Kidney (tissue), 14 donors: ENCODE measurements around the gene DLG5. TPM values are rescaled to one million over a fixed set of nuclear protein-coding genes. Genes with fewer than 3 reads are reported as not detected.

Source experiments
- DNase-seq, 5 donors: peaks; one replicate each; pipeline ENCODE4 v3.0.0-alpha.2; 2013 to 2020
- FAIRE-seq: peaks from 2 replicates; lab custom pipeline; 2012; peaks lifted over from hg19 to GRCh38; lab: Jason Lieb, UNC
- H3K27ac ChIP-seq, 2 donors: one replicate each; pipeline ENCODE4 v1.7.0; 2013; ENCODE audit warnings: low read depth in 2 of 2, low read length in 2 of 2, inconsistent platforms in 1 of 2
- H3K27me3 ChIP-seq: one replicate; pipeline ENCODE4 v1.7.1; 2013; ENCODE audit warnings: low read length, inconsistent platforms; ENCODE audit not compliant: control insufficient read depth, insufficient read depth
- H3K36me3 ChIP-seq, 3 donors: one replicate each; pipeline versions ENCODE4 v1.7.0 to v1.7.1; 2013; ENCODE audit warnings: low read length in 3 of 3, control low read depth in 1 of 3, inconsistent platforms in 1 of 3; ENCODE audit not compliant: insufficient read depth in 3 of 3, control insufficient read depth in 2 of 3
- H3K4me1 ChIP-seq, 3 donors: one replicate each; pipeline versions ENCODE4 v1.7.0 to v1.7.1; 2013; ENCODE audit warnings: low read length in 3 of 3, inconsistent platforms in 1 of 3, low read depth in 1 of 3; ENCODE audit not compliant: control insufficient read depth in 2 of 3, insufficient read depth in 2 of 3
- H3K4me3 ChIP-seq, 3 donors: one replicate each; pipeline versions ENCODE4 v1.7.0 to v1.8.1; 2013; ENCODE audit warnings: low read length in 3 of 3, control low read depth in 1 of 3, inconsistent platforms in 1 of 3
- H3K9ac ChIP-seq, 3 donors: one replicate each; pipeline versions ENCODE4 v1.7.0 to v1.7.1; 2013; ENCODE audit warnings: low read length in 3 of 3, control low read depth in 1 of 3, inconsistent platforms in 1 of 3
- H3K9me3 ChIP-seq, 3 donors: one replicate each; pipeline versions ENCODE4 v1.7.0 to v1.7.1; 2013; ENCODE audit warnings: low read length in 3 of 3, control low read depth in 1 of 3, inconsistent platforms in 1 of 3; ENCODE audit not compliant: control insufficient read depth in 2 of 3, insufficient read depth in 1 of 3
- intact Hi-C: fragments of 100-400 bp; cut with DNase I; formaldehyde crosslinking; loops from one replicate; pipeline ENCODE4 v1.11.1; 2022
- polyA plus RNA-seq: library from polyadenylated mRNA; stranded (reverse); fragments of 350-450 nt; fragmentation: Illumina TruSeq; extraction: RNeasy Lipid Tissue Mini Kit (QIAGEN cat#74804); gene quantifications from one replicate; pipeline ENCODE4 v1.2.3, GENCODE V29; 2014; ENCODE audit warnings: low read depth, low replicate concordance; ENCODE audit not compliant: insufficient read depth
- total RNA-seq: library from RNA; stranded (reverse); fragmentation: NEBNext Ultra II Directional; extraction: Animal tissue kit (Norgen Biotek cat#: 25700); gene quantifications from one replicate; pipeline ENCODE4 v1.2.1, GENCODE V29; 2021
- TF ChIP-seq, protein P1 (sequence below): IDR thresholded peaks from 3 replicates; pipeline ENCODE4 v1.5.1; 2012; ENCODE audit warnings: mild to moderate bottlenecking, moderate library complexity, borderline replicate concordance; ENCODE audit not compliant: insufficient read depth; ENCODE audit errors: extremely low read depth
- donor health status: control.
- donor health status: control.
- donor health status: control.
- donor health status: control.
- donor health status: control.
- donor health status: DM: yes; HTN: yes; CAD: no.
- donor health status: Normal renal cell carcinoma (clear cell type).

The DLG5 gene
- total and polyA plus RNA-seq, 2 donors from 2014 or later: 5.4 to 30.0 TPM

DNA sequence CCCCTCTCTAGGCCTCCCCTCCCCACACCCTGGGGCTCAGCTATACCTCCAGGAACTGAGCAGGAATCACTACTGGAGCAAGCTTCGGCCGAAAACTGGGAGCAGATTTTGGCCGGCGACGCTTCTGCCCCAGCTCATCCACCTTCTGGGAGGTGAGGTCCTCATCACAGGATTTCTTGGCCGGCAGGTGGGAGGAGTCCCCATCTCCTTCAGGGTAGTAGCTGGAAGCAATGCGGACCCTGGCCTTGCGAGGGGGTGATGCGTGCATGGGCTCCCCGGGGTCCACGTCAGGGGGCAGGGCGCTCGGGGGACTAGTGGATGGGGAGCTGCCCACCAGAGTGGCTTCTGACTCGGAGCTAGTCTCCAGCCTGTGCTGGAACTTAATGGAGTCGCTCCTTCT lies 105.5 kb downstream of the DLG5 start:
- peak in 1 of 5 donors; percentile 65 for DNase-seq

DNA sequence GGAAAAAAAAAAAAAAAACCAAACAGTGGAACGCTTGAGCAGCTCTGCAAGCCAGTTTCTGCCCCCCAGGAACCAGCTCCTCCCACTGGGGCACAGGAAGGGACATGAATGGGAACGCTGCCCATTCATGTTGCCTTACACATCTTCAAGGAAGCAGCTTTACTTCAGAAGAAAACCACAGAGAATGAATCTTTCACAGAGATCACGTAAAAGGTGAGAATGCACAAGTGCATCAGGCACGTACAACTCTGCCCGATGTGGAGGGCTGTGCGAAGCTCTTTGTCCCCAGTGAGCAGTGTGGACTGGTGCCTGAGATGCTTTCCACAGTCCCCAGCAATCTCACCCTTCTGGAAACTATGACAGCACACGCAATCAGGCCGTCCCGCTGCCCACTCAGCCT lies 106.2 kb downstream of the DLG5 start:
- H3K9me3 ChIP-seq: no peaks in the 10 kb centered on the region
- no peak for FAIRE-seq
- H3K36me3 ChIP-seq: peaks cover 5 to 70% (median 36%) of the 10 kb centered on the region in 3 donors
- H3K27ac ChIP-seq: no peak overlapping the region
- H3K9ac ChIP-seq: no peak overlapping the region
- no peak overlapping the region for H3K4me3 ChIP-seq
- intact Hi-C loops: no loop called here
- H3K27me3 ChIP-seq: no peaks in the 10 kb centered on the region
- H3K4me1 ChIP-seq: no peaks in the 10 kb centered on the region
- DNase-seq: peak in 1 of 5 donors; percentile 40
- TF ChIP-seq, protein P1, sequence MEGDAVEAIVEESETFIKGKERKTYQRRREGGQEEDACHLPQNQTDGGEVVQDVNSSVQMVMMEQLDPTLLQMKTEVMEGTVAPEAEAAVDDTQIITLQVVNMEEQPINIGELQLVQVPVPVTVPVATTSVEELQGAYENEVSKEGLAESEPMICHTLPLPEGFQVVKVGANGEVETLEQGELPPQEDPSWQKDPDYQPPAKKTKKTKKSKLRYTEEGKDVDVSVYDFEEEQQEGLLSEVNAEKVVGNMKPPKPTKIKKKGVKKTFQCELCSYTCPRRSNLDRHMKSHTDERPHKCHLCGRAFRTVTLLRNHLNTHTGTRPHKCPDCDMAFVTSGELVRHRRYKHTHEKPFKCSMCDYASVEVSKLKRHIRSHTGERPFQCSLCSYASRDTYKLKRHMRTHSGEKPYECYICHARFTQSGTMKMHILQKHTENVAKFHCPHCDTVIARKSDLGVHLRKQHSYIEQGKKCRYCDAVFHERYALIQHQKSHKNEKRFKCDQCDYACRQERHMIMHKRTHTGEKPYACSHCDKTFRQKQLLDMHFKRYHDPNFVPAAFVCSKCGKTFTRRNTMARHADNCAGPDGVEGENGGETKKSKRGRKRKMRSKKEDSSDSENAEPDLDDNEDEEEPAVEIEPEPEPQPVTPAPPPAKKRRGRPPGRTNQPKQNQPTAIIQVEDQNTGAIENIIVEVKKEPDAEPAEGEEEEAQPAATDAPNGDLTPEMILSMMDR: no peak

More for the DNA sequence above, 105.5 kb downstream of the DLG5 start:
- TF ChIP-seq, protein P1: no peak
- no peaks in the 10 kb centered on the region for H3K4me1 ChIP-seq
- H3K36me3 ChIP-seq: peaks cover 5 to 65% (median 32%) of the 10 kb centered on the region in 3 donors
- no peaks in the 10 kb centered on the region for H3K27me3 ChIP-seq
- intact Hi-C loops: no loop called here
- no peak overlapping the region for H3K27ac ChIP-seq
- no peak for FAIRE-seq
- no peak overlapping the region for H3K4me3 ChIP-seq
- H3K9me3 ChIP-seq: no peaks in the 10 kb centered on the region
- H3K9ac ChIP-seq: no peak overlapping the region

DNA sequence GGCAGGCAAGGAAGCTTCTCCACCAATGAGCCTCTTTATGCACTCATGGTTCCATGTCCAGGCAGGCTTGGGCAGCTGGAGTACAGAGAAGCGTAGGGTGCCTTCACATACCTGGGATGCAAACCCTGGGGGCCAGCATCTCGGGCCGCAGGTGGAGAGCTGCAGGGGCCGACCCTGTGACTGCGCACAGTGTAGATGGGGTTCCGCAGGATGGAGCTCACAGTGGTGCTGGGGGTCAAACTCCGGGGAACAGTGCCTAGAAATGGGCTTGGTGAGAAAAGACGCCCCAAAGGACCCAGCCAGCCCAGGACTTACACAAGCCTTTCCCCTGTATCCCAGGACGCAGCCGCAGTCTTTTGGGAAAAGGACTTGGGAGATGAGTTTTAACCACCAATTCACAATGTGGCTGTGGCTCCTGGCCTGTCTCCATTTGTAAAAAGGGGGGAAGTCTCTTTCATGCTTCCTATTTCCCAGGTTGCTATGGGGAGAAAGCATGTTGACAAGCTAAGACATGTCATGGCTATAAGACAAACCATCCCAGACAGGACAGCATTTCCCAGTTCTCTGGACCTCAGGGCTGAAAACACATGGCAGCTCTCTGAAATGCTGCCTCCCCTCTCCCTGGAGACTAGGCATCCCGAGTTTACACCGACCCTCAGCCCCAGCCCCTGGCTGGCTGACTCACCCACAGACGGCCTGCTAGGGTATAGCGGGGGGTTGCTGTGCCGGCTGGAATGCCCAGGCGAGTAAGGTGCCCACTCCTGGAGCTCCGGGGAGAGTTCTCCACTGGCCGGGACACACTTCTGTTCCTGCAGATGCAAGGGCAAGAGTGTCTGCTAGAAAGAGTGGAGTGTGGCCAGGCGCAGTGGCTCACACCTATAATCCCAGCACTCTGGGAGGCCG lies 107.1 kb downstream of the DLG5 start:
- DNase-seq (peak in 1 of 5 donors; percentile 48), FAIRE-seq (no peak)
- H3K27ac ChIP-seq: no peak overlapping the region
- H3K27me3 ChIP-seq: no peaks in the 10 kb centered on the region
- no peak overlapping the region for H3K4me3 ChIP-seq
- TF ChIP-seq, protein P1: no peak
- H3K4me1 ChIP-seq: no peaks in the 10 kb centered on the region
- no peak overlapping the region for H3K9ac ChIP-seq
- H3K9me3 ChIP-seq: no peaks in the 10 kb centered on the region
- peaks cover 5 to 62% (median 31%) of the 10 kb centered on the region in 3 donors for H3K36me3 ChIP-seq
- intact Hi-C loops: no loop called here
